ENCODE measurements around the gene PTS.

The PTS gene

GRCh38 chr11:112253605-112254242, 27.5 kb downstream of the PTS start:
- in situ Hi-C loops (cut with MboI; ENCODE audit: low sequenced_read_pairs): no loop called here
- Histone ChIP-seq H3K36me3 (replicated peaks) (no peaks in the 10 kb centered on the region), H3K4me1 (no peaks in the 10 kb centered on the region), H3K4me3 (no peak overlapping the region), H3K9me3 (no peaks in the 10 kb centered on the region), H3K27me3 (ENCODE audit: low read depth) (no peaks in the 10 kb centered on the region)
- no peak for DNase-seq (ENCODE audit: low spot score in 2 of 2)

DNA sequence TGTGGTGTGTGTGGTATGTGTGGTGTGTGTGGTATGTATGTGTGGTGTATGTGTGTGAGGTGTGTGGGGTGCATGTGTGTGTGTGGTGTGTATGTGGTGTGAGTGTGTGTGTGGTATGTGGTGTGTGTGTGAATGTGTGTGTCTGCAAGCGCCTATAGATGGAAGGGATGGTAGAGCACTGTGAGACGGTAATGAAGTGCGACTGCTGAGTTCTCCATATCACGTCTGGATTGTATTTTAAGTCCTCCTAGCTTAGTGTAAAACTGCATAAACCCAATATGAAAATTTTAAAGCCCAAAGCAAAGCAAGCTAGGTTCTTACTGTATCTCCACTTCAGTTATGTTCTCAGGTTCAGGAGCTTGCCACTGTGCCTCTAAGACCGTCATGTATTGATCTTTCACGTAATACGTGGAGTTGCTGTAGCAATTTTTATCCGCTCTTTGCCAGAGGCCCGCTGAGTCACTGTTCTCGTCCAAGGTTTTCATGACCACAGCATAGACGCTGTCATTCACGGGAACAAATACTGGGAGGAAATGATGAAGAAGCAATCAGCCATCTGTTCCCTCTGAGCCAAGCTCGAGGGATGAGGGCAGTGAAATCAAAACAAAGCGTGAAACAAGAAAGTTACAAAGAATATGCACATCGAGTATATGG, 29.0 kb downstream of the PTS start:
- no peak for DNase-seq (ENCODE audit: low spot score in 2 of 2)
- Histone ChIP-seq H3K9me3 (no peaks in the 10 kb centered on the region), H3K4me3 (no peak overlapping the region), H3K36me3 (replicated peaks) (no peaks in the 10 kb centered on the region), H3K27me3 (ENCODE audit: low read depth) (no peaks in the 10 kb centered on the region), H3K4me1 (no peaks in the 10 kb centered on the region)
- in situ Hi-C loops (cut with MboI; ENCODE audit: low sequenced_read_pairs): no loop called here

DNA sequence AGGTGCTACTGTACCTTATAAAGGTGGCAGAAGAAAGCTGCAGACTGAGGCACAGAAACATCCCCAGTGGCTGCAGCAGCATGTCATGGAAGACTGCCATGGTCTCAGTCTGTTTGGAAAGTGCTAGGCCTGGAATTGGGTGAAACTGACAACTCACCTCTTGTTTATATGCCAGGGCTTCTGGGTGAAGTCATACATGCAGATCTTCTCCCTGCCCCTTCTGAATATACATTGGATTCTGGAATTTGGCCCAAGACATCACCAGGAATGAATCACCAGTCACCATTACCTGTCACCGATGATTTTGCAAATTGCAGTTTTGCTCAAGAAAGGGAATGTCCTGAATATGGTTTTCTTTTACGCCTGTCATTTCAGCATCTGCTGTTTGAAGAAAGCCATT, 34.3 kb downstream of the PTS start, which contains the start of gene PLET1:
Gene PLET1, minus strand, starts transcription at position 371 of the 400 bp plus-strand sequence. Its CDS starts 271 bp downstream, at position 100.
- Histone ChIP-seq H3K9me3 (no peaks in the 10 kb centered on the region), H3K4me3 (no peak within 1 kb of the TSS), H3K4me1 (no peaks in the 10 kb centered on the region), H3K36me3 (replicated peaks) (no peaks in the 10 kb centered on the region), H3K27me3 (ENCODE audit: low read depth) (no peaks in the 10 kb centered on the region)
- no peak for DNase-seq (ENCODE audit: low spot score in 2 of 2)
- in situ Hi-C loops (cut with MboI; ENCODE audit: low sequenced_read_pairs): no loop called here

DNA sequence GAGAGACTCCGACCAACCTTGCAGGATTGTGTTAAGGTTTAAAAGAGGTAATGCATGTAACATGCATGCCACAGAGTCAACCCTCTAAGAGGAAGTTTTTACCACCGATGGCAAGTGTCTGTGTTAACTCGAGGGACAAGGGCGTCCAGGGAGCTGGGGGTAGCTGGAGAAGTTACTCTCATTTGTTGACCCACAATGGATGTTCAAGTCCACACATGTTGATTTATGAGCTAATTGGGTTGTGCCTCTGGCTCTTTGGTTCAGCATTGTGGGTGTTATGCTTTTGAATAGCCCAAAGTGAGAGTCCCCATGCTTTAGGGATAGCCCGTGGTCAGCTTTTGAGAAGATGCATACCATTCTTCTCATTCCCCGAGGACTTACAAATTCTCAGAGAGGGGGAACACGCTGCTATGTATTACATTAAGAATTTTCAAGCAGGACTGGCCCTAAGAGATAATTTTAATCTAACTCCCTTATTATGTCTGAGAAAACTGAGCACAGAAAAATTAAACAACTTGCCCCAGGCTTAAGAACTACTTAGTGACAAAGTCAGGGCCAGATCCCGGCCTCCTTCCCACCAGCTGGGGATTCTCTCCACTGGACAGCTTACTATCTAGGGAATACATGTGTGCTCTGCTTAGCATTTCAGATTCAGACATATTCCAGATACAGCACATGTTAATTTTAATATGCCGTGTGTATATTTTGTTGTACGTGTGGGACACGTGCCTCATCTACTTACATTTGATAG, 39.6 kb downstream of the PTS start:
- no peak for DNase-seq (ENCODE audit: low spot score in 2 of 2)
- Histone ChIP-seq H3K4me1 (no peaks in the 10 kb centered on the region), H3K9me3 (no peaks in the 10 kb centered on the region), H3K4me3 (no peak overlapping the region), H3K36me3 (replicated peaks) (no peaks in the 10 kb centered on the region), H3K27me3 (ENCODE audit: low read depth) (no peaks in the 10 kb centered on the region)
- in situ Hi-C loops (cut with MboI; ENCODE audit: low sequenced_read_pairs): no loop called here

- H3K36me3 ChIP-seq (replicated peaks): no peaks in the 10 kb centered on the region
- no peaks in the 10 kb centered on the region for H3K4me1 ChIP-seq
- DNase-seq (ENCODE audit: low spot score in 2 of 2): no peak
- H3K27me3 ChIP-seq (ENCODE audit: low read depth): no peaks in the 10 kb centered on the region
- no peaks in the 10 kb centered on the region for H3K9me3 ChIP-seq
- no peak overlapping the region for H3K4me3 ChIP-seq
- in situ Hi-C loops (cut with MboI; ENCODE audit: low sequenced_read_pairs): no loop called here
These were observed 40.2 kb downstream of the PTS start for GRCh38 chr11:112266410-112266778.

DNA sequence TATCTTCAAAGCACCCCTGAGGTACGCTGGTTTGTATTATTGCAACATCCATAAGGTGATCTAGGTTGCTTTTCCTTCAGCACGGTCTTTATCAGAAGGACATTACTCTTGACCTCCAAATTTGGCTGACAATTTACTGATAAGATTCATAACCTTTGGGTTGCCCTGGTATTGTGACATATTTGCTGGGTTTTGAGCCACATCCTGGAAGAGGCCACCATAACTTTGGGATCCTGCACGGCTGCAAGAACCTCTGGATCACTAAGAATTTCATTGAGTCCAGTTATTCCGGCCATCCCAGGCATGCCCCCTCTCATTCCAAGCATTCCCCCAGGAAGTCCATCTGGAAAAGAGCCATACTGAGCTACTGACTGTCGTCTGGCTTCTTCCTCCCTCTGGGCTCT, 41.0 kb downstream of the PTS start:
- in situ Hi-C loops (cut with MboI; ENCODE audit: low sequenced_read_pairs): no loop called here
- Histone ChIP-seq H3K9me3 (no peaks in the 10 kb centered on the region), H3K4me1 (no peaks in the 10 kb centered on the region), H3K36me3 (replicated peaks) (no peaks in the 10 kb centered on the region), H3K27me3 (ENCODE audit: low read depth) (no peaks in the 10 kb centered on the region), H3K4me3 (no peak overlapping the region)
- DNase-seq (ENCODE audit: low spot score in 2 of 2): no peak

DNA sequence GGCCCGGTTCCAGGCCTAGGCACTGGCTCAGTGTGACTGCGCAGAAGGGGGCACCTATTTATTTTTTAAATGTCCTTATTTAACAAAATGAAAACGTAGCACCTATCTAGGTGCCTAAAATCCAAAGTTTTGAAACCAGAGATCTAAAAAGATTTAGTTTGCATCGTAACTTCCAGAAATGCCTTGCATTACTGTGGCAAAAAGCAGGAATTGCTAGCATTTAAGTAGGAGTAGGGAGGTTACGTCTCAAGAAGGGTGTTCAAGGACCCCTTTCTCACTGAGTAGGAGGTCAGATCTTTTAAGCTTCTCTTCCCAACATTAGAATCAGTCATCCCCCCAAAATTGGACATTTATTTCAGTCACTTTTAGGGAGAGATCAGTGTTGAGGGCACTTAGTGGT, 42.2 kb downstream of the PTS start:
- Histone ChIP-seq H3K27me3 (ENCODE audit: low read depth) (no peaks in the 10 kb centered on the region), H3K4me3 (no peak overlapping the region), H3K9me3 (no peaks in the 10 kb centered on the region), H3K4me1 (no peaks in the 10 kb centered on the region), H3K36me3 (replicated peaks) (no peaks in the 10 kb centered on the region)
- DNase-seq (ENCODE audit: low spot score in 2 of 2): no peak
- in situ Hi-C loops (cut with MboI; ENCODE audit: low sequenced_read_pairs): no loop called here

DNA sequence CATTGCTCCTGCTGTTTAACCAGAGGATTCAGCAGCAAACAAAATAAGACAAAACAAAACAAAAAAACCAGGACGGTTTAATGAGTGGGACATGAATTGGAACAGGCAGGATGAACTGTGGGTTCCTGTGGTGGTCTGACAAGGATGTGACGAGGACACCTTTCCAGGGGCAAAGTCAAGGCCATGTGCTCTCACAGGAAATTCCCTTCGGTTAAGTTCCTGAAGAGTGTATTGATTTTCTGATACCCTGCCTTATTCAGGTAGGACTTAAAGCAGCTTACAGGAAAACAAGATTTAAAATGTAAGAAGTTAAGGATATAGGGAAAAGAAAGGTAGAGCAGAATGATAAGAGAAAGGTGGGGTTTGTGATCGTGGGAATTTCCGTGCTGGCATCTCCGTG, 42.9 kb downstream of the PTS start:
- in situ Hi-C loops (cut with MboI; ENCODE audit: low sequenced_read_pairs): no loop called here
- no peak for DNase-seq (ENCODE audit: low spot score in 2 of 2)
- no peaks in the 10 kb centered on the region for H3K27me3 ChIP-seq (ENCODE audit: low read depth)
- no peaks in the 10 kb centered on the region for H3K36me3 ChIP-seq (replicated peaks)
- no peaks in the 10 kb centered on the region for H3K9me3 ChIP-seq
- H3K4me3 ChIP-seq: no peak overlapping the region
- no peaks in the 10 kb centered on the region for H3K4me1 ChIP-seq

DNA sequence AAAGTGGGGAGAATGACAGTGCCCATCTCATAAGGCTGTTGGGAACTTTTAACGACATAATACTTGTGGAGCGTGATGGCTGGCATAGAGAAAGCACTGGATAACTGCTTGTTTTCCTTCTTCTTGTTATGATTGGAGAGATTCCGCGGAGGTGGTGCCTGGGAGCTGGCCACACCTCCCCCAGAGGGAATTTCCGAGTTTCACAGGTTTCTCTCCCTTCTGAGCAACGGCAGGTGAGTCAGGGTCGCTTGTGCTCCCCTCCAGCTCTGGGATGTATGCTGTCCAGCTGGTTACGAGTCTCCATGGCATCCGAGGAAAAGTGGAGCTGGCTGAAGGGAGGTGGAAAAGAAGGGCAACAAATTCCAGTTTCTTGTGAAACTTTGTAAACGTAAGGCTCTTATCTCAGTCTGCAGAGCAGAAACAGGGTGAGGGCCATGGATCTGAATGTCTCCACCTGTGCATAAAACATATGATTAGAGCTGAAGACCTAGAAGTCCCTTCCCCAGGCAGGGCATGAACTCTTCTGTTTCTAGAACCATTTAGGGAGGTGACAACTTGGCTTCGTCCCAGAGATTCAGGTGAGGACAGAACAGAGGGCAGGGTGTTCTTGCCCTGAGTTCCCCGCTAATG, 44.4 kb downstream of the PTS start:
- Histone ChIP-seq H3K27me3 (ENCODE audit: low read depth) (no peaks in the 10 kb centered on the region), H3K4me3 (no peak overlapping the region), H3K4me1 (no peaks in the 10 kb centered on the region), H3K36me3 (replicated peaks) (no peaks in the 10 kb centered on the region), H3K9me3 (no peaks in the 10 kb centered on the region)
- in situ Hi-C loops (cut with MboI; ENCODE audit: low sequenced_read_pairs): no loop called here
- no peak for DNase-seq (ENCODE audit: low spot score in 2 of 2)

DNA sequence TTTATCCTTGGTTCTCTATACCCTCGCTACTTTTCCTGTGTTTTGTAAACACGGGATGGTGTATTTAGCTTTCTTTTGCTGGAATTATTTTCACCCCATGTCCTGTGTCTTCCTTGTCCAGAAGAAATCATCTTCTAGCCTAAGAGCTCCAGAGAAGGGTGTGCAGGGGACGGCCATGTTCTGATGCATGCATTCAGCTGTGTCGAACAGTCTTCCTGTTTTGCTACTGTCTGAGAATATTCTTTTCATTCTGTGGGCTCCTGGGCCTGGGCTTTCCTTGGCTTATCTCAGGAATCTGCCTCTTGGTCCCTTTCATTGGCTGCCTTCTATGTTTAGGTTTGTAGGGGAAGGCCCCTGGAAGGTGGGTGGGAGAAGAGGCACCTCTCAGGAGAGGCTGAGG, 45.0 kb downstream of the PTS start:
- in situ Hi-C loops (cut with MboI; ENCODE audit: low sequenced_read_pairs): no loop called here
- Histone ChIP-seq H3K4me3 (no peak overlapping the region), H3K36me3 (replicated peaks) (no peaks in the 10 kb centered on the region), H3K27me3 (ENCODE audit: low read depth) (no peaks in the 10 kb centered on the region), H3K9me3 (no peaks in the 10 kb centered on the region), H3K4me1 (no peaks in the 10 kb centered on the region)
- no peak for DNase-seq (ENCODE audit: low spot score in 2 of 2)

DNA sequence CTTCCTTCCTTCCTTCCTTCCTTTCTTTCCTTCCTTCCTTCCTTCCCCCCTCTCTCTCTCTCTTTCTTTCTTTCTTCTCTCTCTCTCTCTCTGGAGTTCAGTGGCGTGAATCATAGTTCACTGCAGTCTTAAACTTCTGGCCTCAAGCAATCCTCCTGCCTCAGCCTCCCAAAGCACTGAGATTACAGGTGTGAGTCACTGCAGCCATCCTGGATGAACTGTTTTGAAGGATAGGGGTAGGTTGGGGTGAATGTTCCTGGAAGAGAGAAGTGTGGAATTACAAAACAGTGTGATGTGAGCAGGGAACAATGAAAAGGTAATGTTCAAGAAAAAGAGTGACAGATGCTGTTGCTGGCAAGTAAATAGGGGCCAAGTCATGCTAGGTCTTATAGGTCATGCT, 46.8 kb downstream of the PTS start:
- Histone ChIP-seq H3K36me3 (replicated peaks) (no peaks in the 10 kb centered on the region), H3K9me3 (no peaks in the 10 kb centered on the region), H3K27me3 (ENCODE audit: low read depth) (no peaks in the 10 kb centered on the region), H3K4me1 (no peaks in the 10 kb centered on the region), H3K4me3 (no peak overlapping the region)
- DNase-seq (ENCODE audit: low spot score in 2 of 2): no peak
- in situ Hi-C loops (cut with MboI; ENCODE audit: low sequenced_read_pairs): no loop called here

DNA sequence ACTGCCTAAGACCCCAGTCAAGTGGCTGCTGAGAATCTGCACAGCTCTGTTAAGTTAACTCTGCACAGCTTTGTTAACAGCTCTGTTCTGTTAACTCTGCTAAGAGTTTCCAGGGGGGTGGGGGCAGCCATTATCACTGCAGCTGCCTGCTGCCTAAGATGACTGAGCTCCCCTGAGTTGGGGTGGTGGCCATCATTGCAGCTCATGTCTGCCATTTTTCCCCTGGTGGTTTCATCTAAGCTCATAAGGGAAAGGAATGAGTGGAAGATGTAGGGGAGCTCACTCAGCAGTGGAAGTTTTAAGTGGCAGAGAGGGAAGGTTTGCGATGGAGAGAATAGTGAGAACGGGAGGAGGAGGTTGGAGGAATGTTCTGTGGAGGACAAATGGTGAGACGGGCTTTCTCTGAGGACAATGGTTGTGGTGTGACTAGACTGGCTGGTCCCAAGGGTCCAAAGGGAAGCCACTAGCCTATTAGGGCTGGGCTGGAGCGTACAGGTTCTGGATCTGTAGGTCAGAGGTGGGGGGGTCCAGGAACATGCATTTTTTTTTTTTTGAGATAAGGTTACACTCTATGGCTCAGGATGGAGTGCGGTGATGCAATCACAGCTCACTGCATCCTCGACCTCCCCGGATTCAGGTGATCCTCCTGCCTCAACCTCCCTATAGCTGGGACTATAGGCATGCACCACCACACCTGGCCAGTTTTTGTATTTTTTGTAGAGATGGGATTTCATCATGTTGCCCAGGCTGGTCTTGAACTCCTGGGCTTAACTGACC, 48.0 kb downstream of the PTS start:
- in situ Hi-C loops (cut with MboI; ENCODE audit: low sequenced_read_pairs): no loop called here

DNA sequence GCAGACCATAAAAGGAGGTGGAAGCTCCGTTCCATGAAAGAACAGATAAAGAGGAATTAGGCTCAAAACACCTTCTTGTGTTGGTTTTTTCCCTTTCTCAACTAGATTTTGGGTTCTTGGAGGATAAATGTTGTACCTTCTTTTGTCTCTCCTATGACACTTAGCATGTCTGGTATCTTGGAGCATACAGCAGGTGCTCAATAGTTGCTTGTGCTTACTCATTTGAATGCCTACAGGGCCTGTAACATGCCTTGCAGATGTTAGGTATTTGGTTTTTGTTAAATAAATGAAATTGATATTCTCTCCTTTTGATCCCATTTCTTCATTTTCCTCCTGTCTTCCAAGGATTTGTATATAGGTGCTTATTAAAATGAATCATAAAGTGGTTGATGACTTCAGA, 50.8 kb downstream of the PTS start:
- Histone ChIP-seq H3K36me3 (replicated peaks) (no peaks in the 10 kb centered on the region), H3K9me3 (no peaks in the 10 kb centered on the region), H3K4me1 (peaks cover 4% of the 10 kb centered on the region), H3K27me3 (ENCODE audit: low read depth) (peaks cover 5% of the 10 kb centered on the region; the same call in 1 of the 2 replicates), H3K4me3 (no peak overlapping the region)
- in situ Hi-C loops (cut with MboI; ENCODE audit: low sequenced_read_pairs): loop anchor here (25.0 kb wide), 1 partner anchor 285 kb away; no protein-coding TSS in a partner anchor
- DNase-seq (ENCODE audit: low spot score in 2 of 2): no peak

More for the DNA sequence above, 48.0 kb downstream of the PTS start:
- Histone ChIP-seq H3K4me1 (no peaks in the 10 kb centered on the region), H3K9me3 (no peaks in the 10 kb centered on the region), H3K36me3 (replicated peaks) (no peaks in the 10 kb centered on the region), H3K27me3 (ENCODE audit: low read depth) (no peaks in the 10 kb centered on the region), H3K4me3 (no peak overlapping the region)
- DNase-seq (ENCODE audit: low spot score in 2 of 2): no peak

Data from HAP-1 (cell line).